Activated naive CD4-positive, alpha-beta T cell (primary cell): ENCODE measurements around the gene SIRT4.
A peak's percentile ranks its signal among the peaks of the same experiment; 100 is the strongest.

ENCODE experiments used
- DNase-seq, 4 experiments: peaks; one replicate each; lab custom pipeline; 2025; lab: John Stamatoyannopoulos, UW

The SIRT4 gene

GRCh38 chr12:120301962-120302815 is at the start of gene SIRT4:
Gene SIRT4 (plus strand): TSS chr12:120302321. CDS start chr12:120303562, 1,241 bp downstream.
- DNase-seq: peak; percentile 63 to 80 (median 68)

GRCh38 chr12:120253313-120253712 is 48.8 kb upstream of the SIRT4 start:
- peak in 1 of 4 experiments; percentile 13 for DNase-seq

GRCh38 chr12:120254809-120255208 is 47.3 kb upstream of the SIRT4 start:
- no peak for DNase-seq

GRCh38 chr12:120257041-120257821 is 44.9 kb upstream of the SIRT4 start:
- no peak for DNase-seq

GRCh38 chr12:120258323-120258896 is 43.7 kb upstream of the SIRT4 start:
- no peak for DNase-seq

GRCh38 chr12:120259418-120260202 is 42.5 kb upstream of the SIRT4 start:
- DNase-seq: no peak

GRCh38 chr12:120260607-120261006 is 41.5 kb upstream of the SIRT4 start:
- DNase-seq: no peak

GRCh38 chr12:120261951-120262851 is 39.9 kb upstream of the SIRT4 start:
- DNase-seq: no peak

GRCh38 chr12:120262852-120263747 is 39.0 kb upstream of the SIRT4 start:
- no peak for DNase-seq

- no peak for DNase-seq
Observed at GRCh38 chr12:120263748-120264085, 38.4 kb upstream of the SIRT4 start.

GRCh38 chr12:120264086-120264903 is 37.8 kb upstream of the SIRT4 start:
- no peak for DNase-seq

GRCh38 chr12:120264904-120265472 is 37.1 kb upstream of the SIRT4 start:
- DNase-seq: no peak

- DNase-seq: peak; percentile 87 to 95 (median 88)
Observed at GRCh38 chr12:120265473-120266179, 36.5 kb upstream of the SIRT4 start, which contains the start of gene PXN. Gene PXN (minus strand): TSS chr12:120265730. CDS start chr12:120265629, 101 bp downstream.

GRCh38 chr12:120266180-120266870 is 35.8 kb upstream of the SIRT4 start:
- DNase-seq: no peak

GRCh38 chr12:120267736-120268135 is 34.4 kb upstream of the SIRT4 start:
- DNase-seq: no peak

- DNase-seq: no peak
Observed at GRCh38 chr12:120276734-120277133, 25.4 kb upstream of the SIRT4 start.
